ENCODE results near the gene RAB23. TPM values are rescaled to one million over a fixed set of nuclear protein-coding genes. Genes with fewer than 3 reads are reported as not detected.

RAB23 gene
- total and polyA plus RNA-seq, 2 of the 8 experiments (the other 6 are each of a cell fraction or from before 2014, with no cell fraction given) = 6.5 to 17.2 TPM

GRCh38 chr6:57158658-57159057 is 63.4 kb downstream of the RAB23 start:
- Histone ChIP-seq H3K79me1 (ENCODE audit: low read depth, low read length) (no peaks in the 10 kb centered on the region), H3K27me3 (replicated peaks in 1 of 4; ENCODE audit: control insufficient read depth in 3 of 4, extremely low read depth in 1 of 4, insufficient read depth in 3 of 4, low read length in 3 of 4) (no peaks in the 10 kb centered on the region), H3K9ac (replicated peaks in 1 of 4; ENCODE audit: extremely low read depth in 1 of 4, low read depth in 3 of 4, low read length in 3 of 4) (no peak overlapping the region), H2BK12ac (ENCODE audit: low read depth, low read length) (no peak overlapping the region), H3K9me3 (ENCODE audit: insufficient read depth in 2 of 2, low read depth in 1 of 2, low read length in 1 of 2) (no peaks in the 10 kb centered on the region), H2BK5ac (ENCODE audit: low read depth, low read length) (no peak overlapping the region), H4K8ac (ENCODE audit: extremely low read depth, insufficient read depth, low read length) (no peak overlapping the region), H3K23ac (ENCODE audit: insufficient read length) (no peak overlapping the region), H3K23me2 (ENCODE audit: low read depth, low read length) (no peaks in the 10 kb centered on the region), H4K20me1 (replicated peaks in 1 of 2; ENCODE audit: control insufficient read depth in 1 of 2, insufficient read depth in 2 of 2, low read length in 2 of 2) (no peaks in the 10 kb centered on the region), H3K79me2 (ENCODE audit: control insufficient read depth in 1 of 2, insufficient read depth in 2 of 2, low read length in 2 of 2) (no peaks in the 10 kb centered on the region), H3K4ac (replicated peaks; ENCODE audit: insufficient read length, low read depth, low read length) (no peak overlapping the region), H3K14ac (ENCODE audit: insufficient read length) (no peak overlapping the region), H2BK120ac (replicated peaks; ENCODE audit: low read depth, low read length) (no peak overlapping the region), H3K56ac (replicated peaks; ENCODE audit: insufficient read length, low read depth, low read length) (no peak overlapping the region), H3K27ac (ENCODE audit: low read depth, low read length) (no peak overlapping the region), H3K4me3 (ENCODE audit: extremely low read depth in 1 of 4, insufficient read depth in 2 of 4, low read depth in 3 of 4, low read length in 4 of 4) (no peak overlapping the region), H3K4me1 (replicated peaks in 1 of 4; ENCODE audit: control insufficient read depth in 3 of 4, insufficient read depth in 4 of 4, low read length in 3 of 4) (no peaks in the 10 kb centered on the region), H2BK15ac (ENCODE audit: low read length) (no peak overlapping the region), H4K91ac (replicated peaks; ENCODE audit: insufficient read length, low read length) (no peak overlapping the region), H3K36me3 (ENCODE audit: control insufficient read depth in 2 of 4, insufficient read depth in 4 of 4, low read length in 3 of 4) (peaks cover 3 to 12% (median 5%) of the 10 kb centered on the region in 4 experiments), H2AK5ac (ENCODE audit: low read depth, low read length) (no peak overlapping the region), H2AFZ (ENCODE audit: low read length) (no peak overlapping the region), H3K18ac (ENCODE audit: extremely low read depth, low read length) (no peak overlapping the region), H4K5ac (ENCODE audit: insufficient read length, low read depth, low read length) (no peak overlapping the region), H3K4me2 (ENCODE audit: insufficient read depth in 1 of 2, low read depth in 2 of 2, low read length in 2 of 2) (no peak overlapping the region), H2BK20ac (ENCODE audit: low read length) (no peak overlapping the region)
- no peak for DNase-seq (ENCODE audit: low read depth in 1 of 2, low spot score in 2 of 2)
- ChIA-PET CTCF (ENCODE audit: partially characterized antibody) (interaction anchor here (0.6 kb wide), 1 partner anchor 133 kb away, joined by 3 read pairs; no protein-coding TSS in a partner anchor), POLR2A (ENCODE audit: partially characterized antibody) (no interaction called here)
- no peak for FAIRE-seq
- TF ChIP-seq CHD7 (IDR thresholded peaks at IDR 0.05; ENCODE audit: insufficient replicate concordance, low read length) (no peak), POLR2A (IDR thresholded peaks at IDR 0.05; ENCODE audit: control extremely low read depth in 1 of 2, low read depth in 2 of 2, low read length in 2 of 2) (no peak)
